Measurements from ENCODE around the gene BCLAF3. TPM values are rescaled to one million over a fixed set of nuclear protein-coding genes. Genes with fewer than 3 reads are reported as not detected.

BCLAF3 gene
- total RNA-seq, 1 experiment from 2014 or later: 5.7 TPM

GRCh38 chrX:20007962-20008622, 17.2 kb upstream of the BCLAF3 start:
- Histone ChIP-seq H3K4me1 (no peaks in the 10 kb centered on the region), H3K27me3 (replicated peaks; ENCODE audit: control insufficient read depth, insufficient read depth, low read length) (no peaks in the 10 kb centered on the region), H3K4me3 (ENCODE audit: low read depth, low read length) (no peak overlapping the region), H3K9me3 (no peaks in the 10 kb centered on the region), H3K36me3 (ENCODE audit: control insufficient read depth, insufficient read depth, low read length) (no peaks in the 10 kb centered on the region)
- H3K9me3 Mint-ChIP-seq (ENCODE audit: unreplicated experiment): no peaks in the 10 kb centered on the region
- no peak overlapping the region for H3K27ac Mint-ChIP-seq (ENCODE audit: unreplicated experiment)
- no peak overlapping the region for H3K4me3 Mint-ChIP-seq (ENCODE audit: unreplicated experiment)
- intact Hi-C loops (cut with micrococcal nuclease; ENCODE audit: unreplicated experiment): no loop called here
- DNase-seq: no peak
- ChIA-PET POLR2A (no interaction called here), CTCF (interaction anchor here (1.5 to 1.9 kb wide), 2 partner anchors 21 to 103 kb away, joined by 3 to 9 read pairs; no protein-coding TSS in a partner anchor)
- TF ChIP-seq, protein P1, sequence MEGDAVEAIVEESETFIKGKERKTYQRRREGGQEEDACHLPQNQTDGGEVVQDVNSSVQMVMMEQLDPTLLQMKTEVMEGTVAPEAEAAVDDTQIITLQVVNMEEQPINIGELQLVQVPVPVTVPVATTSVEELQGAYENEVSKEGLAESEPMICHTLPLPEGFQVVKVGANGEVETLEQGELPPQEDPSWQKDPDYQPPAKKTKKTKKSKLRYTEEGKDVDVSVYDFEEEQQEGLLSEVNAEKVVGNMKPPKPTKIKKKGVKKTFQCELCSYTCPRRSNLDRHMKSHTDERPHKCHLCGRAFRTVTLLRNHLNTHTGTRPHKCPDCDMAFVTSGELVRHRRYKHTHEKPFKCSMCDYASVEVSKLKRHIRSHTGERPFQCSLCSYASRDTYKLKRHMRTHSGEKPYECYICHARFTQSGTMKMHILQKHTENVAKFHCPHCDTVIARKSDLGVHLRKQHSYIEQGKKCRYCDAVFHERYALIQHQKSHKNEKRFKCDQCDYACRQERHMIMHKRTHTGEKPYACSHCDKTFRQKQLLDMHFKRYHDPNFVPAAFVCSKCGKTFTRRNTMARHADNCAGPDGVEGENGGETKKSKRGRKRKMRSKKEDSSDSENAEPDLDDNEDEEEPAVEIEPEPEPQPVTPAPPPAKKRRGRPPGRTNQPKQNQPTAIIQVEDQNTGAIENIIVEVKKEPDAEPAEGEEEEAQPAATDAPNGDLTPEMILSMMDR (IDR thresholded peaks at IDR 0.05; ENCODE audit: insufficient read depth in 1 of 2, low read depth in 1 of 2, low read length in 1 of 2, severe bottlenecking in 1 of 2, unreplicated experiment in 1 of 2): no peak
- no TSS peak for BruUV-seq (replicated peaks)
- no peaks in the 10 kb centered on the region for H3K4me1 Mint-ChIP-seq (ENCODE audit: low read depth, unreplicated experiment)
- peaks cover 3% of the 10 kb centered on the region for H3K36me3 Mint-ChIP-seq (ENCODE audit: insufficient read depth, unreplicated experiment)
- H3K27me3 Mint-ChIP-seq (ENCODE audit: insufficient read depth, unreplicated experiment): no peaks in the 10 kb centered on the region

DNA sequence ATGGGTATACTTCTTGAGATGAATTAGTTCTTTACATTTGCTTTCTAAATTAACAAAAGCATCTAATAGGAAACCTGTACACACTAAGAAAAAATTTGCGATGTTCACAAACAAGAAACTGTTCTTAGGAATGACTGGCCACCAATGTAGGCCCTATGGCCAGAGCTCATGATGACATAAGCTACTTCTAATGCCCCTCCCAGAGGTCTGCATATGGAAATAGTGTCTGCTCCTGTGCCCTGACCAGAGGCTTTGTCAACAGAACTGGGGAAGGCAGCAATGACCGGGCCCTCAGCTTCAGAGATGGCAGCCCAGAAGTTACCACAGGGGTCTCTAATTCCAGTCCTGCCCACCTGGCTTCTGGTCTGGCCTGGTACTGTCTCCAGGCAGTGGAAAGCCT, 15.0 kb upstream of the BCLAF3 start:
- no TSS peak for BruUV-seq (replicated peaks)
- no peaks in the 10 kb centered on the region for H3K27me3 Mint-ChIP-seq (ENCODE audit: insufficient read depth, unreplicated experiment)
- Histone ChIP-seq H3K4me1 (no peaks in the 10 kb centered on the region), H3K27me3 (replicated peaks; ENCODE audit: control insufficient read depth, insufficient read depth, low read length) (no peaks in the 10 kb centered on the region), H3K4me3 (ENCODE audit: low read depth, low read length) (no peak overlapping the region), H3K36me3 (ENCODE audit: control insufficient read depth, insufficient read depth, low read length) (no peaks in the 10 kb centered on the region), H3K9me3 (no peaks in the 10 kb centered on the region)
- no peaks in the 10 kb centered on the region for H3K36me3 Mint-ChIP-seq (ENCODE audit: insufficient read depth, unreplicated experiment)
- ChIA-PET POLR2A (no interaction called here), CTCF (no interaction called here)
- no peaks in the 10 kb centered on the region for H3K9me3 Mint-ChIP-seq (ENCODE audit: unreplicated experiment)
- intact Hi-C loops (cut with micrococcal nuclease; ENCODE audit: unreplicated experiment): no loop called here
- no peak overlapping the region for H3K27ac Mint-ChIP-seq (ENCODE audit: unreplicated experiment)
- DNase-seq: no peak
- H3K4me3 Mint-ChIP-seq (ENCODE audit: unreplicated experiment): no peak overlapping the region
- no peaks in the 10 kb centered on the region for H3K4me1 Mint-ChIP-seq (ENCODE audit: low read depth, unreplicated experiment)
- TF ChIP-seq, protein P1 (IDR thresholded peaks at IDR 0.05; ENCODE audit: insufficient read depth in 1 of 2, low read depth in 1 of 2, low read length in 1 of 2, severe bottlenecking in 1 of 2, unreplicated experiment in 1 of 2): no peak

- H3K4me1 Mint-ChIP-seq (ENCODE audit: low read depth, unreplicated experiment): no peaks in the 10 kb centered on the region
- TF ChIP-seq, protein P1 (IDR thresholded peaks at IDR 0.05; ENCODE audit: insufficient read depth in 1 of 2, low read depth in 1 of 2, low read length in 1 of 2, severe bottlenecking in 1 of 2, unreplicated experiment in 1 of 2): no peak
- no peak overlapping the region for H3K27ac Mint-ChIP-seq (ENCODE audit: unreplicated experiment)
- H3K9me3 ChIP-seq: no peaks in the 10 kb centered on the region
- H3K36me3 Mint-ChIP-seq (ENCODE audit: insufficient read depth, unreplicated experiment): no peaks in the 10 kb centered on the region
- DNase-seq: no peak
- H3K4me3 ChIP-seq (ENCODE audit: low read depth, low read length): no peak overlapping the region
- ChIA-PET CTCF (no interaction called here), POLR2A (no interaction called here)
- no peaks in the 10 kb centered on the region for H3K9me3 Mint-ChIP-seq (ENCODE audit: unreplicated experiment)
- no peaks in the 10 kb centered on the region for H3K27me3 Mint-ChIP-seq (ENCODE audit: insufficient read depth, unreplicated experiment)
- H3K4me3 Mint-ChIP-seq (ENCODE audit: unreplicated experiment): no peak overlapping the region
- BruUV-seq (replicated peaks): no TSS peak
- H3K36me3 ChIP-seq (ENCODE audit: control insufficient read depth, insufficient read depth, low read length): no peaks in the 10 kb centered on the region
- no peaks in the 10 kb centered on the region for H3K4me1 ChIP-seq
- intact Hi-C loops (cut with micrococcal nuclease; ENCODE audit: unreplicated experiment): no loop called here
- no peaks in the 10 kb centered on the region for H3K27me3 ChIP-seq (replicated peaks; ENCODE audit: control insufficient read depth, insufficient read depth, low read length)
Observed at GRCh38 chrX:20001588-20001987, 10.7 kb upstream of the BCLAF3 start.

All from Caco-2 (cell line).